PFSK-1 (cell line): ENCODE data around the gene TAX1BP1. TPM values are rescaled to one million over a fixed set of nuclear protein-coding genes. Genes with fewer than 3 reads are reported as not detected.

Experiments
- FOXP2 ChIP-seq: optimal IDR thresholded peaks from 2 replicates; pipeline ENCODE3; 2011; ENCODE audit warnings: borderline replicate concordance, control low read depth, inconsistent platforms; ENCODE audit not compliant: insufficient read depth; ENCODE audit errors: extremely low read length, extremely low read depth
- POLR2AphosphoS5 ChIP-seq: IDR thresholded peaks from 2 replicates; pipeline ENCODE4 v1.6.1; 2012; ENCODE audit warnings: low read depth, mild to moderate bottlenecking, control low read depth, low read length, moderate library complexity
- SIN3A ChIP-seq: IDR thresholded peaks from 2 replicates; pipeline ENCODE4 v1.6.1; 2012; ENCODE audit warnings: mild to moderate bottlenecking, low read length, moderate library complexity, borderline replicate concordance; ENCODE audit not compliant: insufficient read depth
- TAF1 ChIP-seq: IDR thresholded peaks from 2 replicates; pipeline ENCODE4 v1.6.1; 2012; ENCODE audit warnings: low read length, control low read depth, borderline replicate concordance; ENCODE audit not compliant: insufficient read depth
- polyA plus RNA-seq: library from polyadenylated mRNA; unstranded; fragments of >200 nt; gene quantifications from one replicate; pipeline ENCODE4 v1.2.1, GENCODE V29; 2012; ENCODE audit warnings: low read depth, missing spikeins; ENCODE audit not compliant: insufficient read length
- TF ChIP-seq, protein P1 (sequence below), 2 experiments: IDR thresholded peaks; 2 replicates each; pipeline versions ENCODE4 v1.6.1 to v1.8.0; 2011 to 2012; ENCODE audit warnings: low read depth in 2 of 2, low read length in 2 of 2, control low read depth in 1 of 2, inconsistent platforms in 1 of 2, mild to moderate bottlenecking in 1 of 2, moderate library complexity in 1 of 2; ENCODE audit not compliant: insufficient read depth in 1 of 2

Gene TAX1BP1
- 42.5 TPM for polyA plus RNA-seq

DNA sequence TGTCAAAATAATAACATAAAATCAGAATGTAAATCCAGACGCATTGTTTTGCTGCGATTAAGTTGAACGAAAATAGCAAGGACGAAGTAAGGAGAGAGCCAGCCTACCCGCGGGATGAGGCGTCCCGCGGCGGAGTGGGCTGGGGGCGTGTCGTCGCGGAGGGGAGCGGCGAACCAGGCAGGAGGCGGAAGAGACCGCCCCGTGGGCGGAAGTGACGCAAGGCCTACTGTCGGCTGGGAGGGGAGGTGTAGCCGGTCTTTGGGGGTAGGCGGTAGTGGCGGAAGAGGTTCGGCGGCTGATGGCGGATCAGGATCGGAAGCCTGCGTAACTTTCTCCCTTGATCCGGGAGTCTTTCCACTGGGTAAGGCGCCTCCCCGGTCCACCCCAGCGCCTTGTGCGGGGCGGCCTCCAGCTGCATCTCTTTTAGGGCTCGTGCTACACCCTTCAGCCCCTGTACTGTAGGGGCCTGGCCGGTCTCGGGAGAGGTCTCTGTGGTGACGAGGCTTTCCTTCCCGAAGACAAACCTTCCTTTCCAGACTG lies at the start of gene TAX1BP1:
Gene TAX1BP1 (plus strand): TSS at position 254 of the 540 bp plus-strand sequence. CDS start 8,363 bp downstream, outside the sequence.
- TF ChIP-seq POLR2AphosphoS5 (peak; percentile 92), FOXP2 (peak; percentile 77), TAF1 (no peak), SIN3A (no peak)
- TF ChIP-seq, protein P1, sequence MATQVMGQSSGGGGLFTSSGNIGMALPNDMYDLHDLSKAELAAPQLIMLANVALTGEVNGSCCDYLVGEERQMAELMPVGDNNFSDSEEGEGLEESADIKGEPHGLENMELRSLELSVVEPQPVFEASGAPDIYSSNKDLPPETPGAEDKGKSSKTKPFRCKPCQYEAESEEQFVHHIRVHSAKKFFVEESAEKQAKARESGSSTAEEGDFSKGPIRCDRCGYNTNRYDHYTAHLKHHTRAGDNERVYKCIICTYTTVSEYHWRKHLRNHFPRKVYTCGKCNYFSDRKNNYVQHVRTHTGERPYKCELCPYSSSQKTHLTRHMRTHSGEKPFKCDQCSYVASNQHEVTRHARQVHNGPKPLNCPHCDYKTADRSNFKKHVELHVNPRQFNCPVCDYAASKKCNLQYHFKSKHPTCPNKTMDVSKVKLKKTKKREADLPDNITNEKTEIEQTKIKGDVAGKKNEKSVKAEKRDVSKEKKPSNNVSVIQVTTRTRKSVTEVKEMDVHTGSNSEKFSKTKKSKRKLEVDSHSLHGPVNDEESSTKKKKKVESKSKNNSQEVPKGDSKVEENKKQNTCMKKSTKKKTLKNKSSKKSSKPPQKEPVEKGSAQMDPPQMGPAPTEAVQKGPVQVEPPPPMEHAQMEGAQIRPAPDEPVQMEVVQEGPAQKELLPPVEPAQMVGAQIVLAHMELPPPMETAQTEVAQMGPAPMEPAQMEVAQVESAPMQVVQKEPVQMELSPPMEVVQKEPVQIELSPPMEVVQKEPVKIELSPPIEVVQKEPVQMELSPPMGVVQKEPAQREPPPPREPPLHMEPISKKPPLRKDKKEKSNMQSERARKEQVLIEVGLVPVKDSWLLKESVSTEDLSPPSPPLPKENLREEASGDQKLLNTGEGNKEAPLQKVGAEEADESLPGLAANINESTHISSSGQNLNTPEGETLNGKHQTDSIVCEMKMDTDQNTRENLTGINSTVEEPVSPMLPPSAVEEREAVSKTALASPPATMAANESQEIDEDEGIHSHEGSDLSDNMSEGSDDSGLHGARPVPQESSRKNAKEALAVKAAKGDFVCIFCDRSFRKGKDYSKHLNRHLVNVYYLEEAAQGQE (IDR thresholded peaks at IDR 0.05; ENCODE audit: insufficient read depth in 1 of 2, low read depth in 2 of 2, low read length in 2 of 2) = no peak

DNA sequence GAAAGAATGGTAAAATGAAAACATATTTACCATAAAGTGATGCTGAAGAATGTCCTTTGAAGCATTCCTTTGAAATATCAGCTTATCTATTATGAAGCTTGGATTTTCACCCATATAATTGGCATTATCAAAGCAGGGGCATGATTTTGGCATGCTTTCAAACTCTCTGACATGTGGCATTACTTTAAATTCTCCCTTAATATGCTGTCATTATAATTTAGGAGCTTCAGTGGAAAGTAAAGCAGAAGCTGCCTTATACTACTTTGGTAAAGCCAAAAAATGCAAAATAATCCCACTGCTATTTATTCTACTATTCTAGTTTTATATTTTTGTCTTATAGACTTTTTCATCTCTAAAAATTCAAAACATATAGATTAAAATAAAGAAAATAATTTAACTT lies 49.3 kb upstream of the TAX1BP1 start:
- TF ChIP-seq TAF1 = no peak
- no peak for TF ChIP-seq POLR2AphosphoS5
- no peak for TF ChIP-seq FOXP2
- TF ChIP-seq SIN3A = no peak
- TF ChIP-seq, protein P1 (IDR thresholded peaks at IDR 0.05; ENCODE audit: insufficient read depth in 1 of 2, low read depth in 2 of 2, low read length in 2 of 2) = no peak

DNA sequence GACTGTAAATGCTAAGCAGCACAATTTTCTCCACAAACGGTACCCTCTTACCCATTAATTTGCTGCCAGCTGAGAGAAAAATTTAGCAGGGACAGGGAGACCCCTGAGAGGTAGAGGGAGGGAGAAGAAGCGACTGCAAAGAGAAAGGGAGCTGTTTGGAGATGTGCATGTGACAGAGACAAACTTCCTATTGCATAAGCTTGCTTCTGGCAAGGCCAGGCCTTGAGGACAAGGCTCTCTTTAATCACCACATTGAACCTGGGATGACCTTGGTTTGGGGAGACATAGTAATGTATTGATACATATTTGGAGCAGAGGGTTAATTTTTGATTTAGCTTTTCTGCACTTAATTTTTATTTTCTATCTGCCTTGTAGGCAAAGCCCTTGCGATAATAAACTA lies 46.2 kb upstream of the TAX1BP1 start:
- TF ChIP-seq TAF1 (no peak), SIN3A (no peak), POLR2AphosphoS5 (no peak), FOXP2 (no peak)
- TF ChIP-seq, protein P1 (IDR thresholded peaks at IDR 0.05; ENCODE audit: insufficient read depth in 1 of 2, low read depth in 2 of 2, low read length in 2 of 2) = no peak

DNA sequence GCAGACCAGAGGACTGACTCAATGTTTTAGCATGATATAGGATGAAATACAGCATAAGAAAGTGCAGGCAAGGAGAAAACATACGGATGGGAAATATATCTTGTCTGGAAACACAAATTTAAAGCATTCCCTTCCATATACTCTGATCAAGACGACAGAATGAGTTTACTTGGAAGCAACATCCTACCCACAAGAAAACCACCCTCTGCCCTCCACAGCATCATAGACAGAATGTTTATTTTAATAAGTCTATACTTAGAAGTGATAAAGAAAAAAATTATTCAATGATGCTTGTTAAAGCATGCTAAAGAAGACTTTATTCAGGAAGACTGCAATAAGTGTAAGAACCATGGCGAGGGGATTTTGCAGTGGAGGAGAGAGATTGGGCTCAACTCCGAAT lies 44.9 kb upstream of the TAX1BP1 start:
- TF ChIP-seq POLR2AphosphoS5 = no peak
- TF ChIP-seq SIN3A = no peak

DNA sequence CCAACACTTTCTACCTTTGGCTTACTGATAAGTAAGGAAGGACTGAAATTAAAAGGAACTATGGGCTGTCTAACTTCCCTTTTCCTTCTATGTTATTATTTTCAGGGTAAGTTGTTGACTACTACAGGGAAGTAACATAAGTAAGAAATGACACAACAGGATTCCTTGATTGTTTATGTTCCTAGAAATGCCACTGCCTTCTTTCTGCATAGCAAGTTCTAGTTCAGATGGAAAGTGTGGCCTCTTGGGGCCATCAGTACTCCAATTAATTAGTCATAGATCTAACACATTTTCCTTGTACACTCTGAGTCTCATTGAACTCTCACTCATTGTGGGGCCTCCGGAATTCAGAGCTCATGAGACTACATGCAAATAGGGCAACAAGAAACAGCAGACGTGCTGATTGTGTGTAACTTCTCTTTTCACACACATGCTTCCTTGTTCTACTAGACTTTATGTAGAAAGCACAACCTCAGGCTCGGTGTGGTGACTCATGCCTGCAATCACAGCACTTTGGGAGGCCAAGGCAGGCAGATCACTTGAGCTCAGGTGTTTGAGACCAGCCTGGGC lies 42.0 kb upstream of the TAX1BP1 start:
- no peak for TF ChIP-seq POLR2AphosphoS5
- TF ChIP-seq FOXP2 = no peak
- no peak for TF ChIP-seq SIN3A
- TF ChIP-seq, protein P1 (IDR thresholded peaks at IDR 0.05; ENCODE audit: insufficient read depth in 1 of 2, low read depth in 2 of 2, low read length in 2 of 2) = no peak
- no peak for TF ChIP-seq TAF1

DNA sequence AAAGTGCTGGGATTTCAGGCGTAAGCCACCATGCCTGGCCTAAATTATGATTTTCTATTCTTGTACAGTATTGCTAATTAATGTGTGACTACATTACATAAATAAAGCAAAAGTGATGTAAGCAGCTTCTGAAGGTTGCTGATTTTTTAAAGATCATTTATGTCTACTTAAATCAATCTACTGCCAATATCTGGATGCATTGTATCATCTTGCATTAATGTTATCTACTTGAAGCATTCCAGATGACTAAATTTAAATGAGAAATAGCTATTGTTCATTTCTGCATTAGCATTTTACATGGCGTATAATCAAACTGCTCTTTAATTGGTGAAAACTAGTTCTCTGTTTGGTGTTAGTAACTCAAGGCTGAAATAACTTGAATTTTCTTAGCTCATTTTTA lies 40.2 kb upstream of the TAX1BP1 start:
- TF ChIP-seq SIN3A (no peak), FOXP2 (no peak), POLR2AphosphoS5 (no peak), TAF1 (no peak)
- TF ChIP-seq, protein P1 (IDR thresholded peaks at IDR 0.05; ENCODE audit: insufficient read depth in 1 of 2, low read depth in 2 of 2, low read length in 2 of 2) = no peak
